Central memory CD8-positive, alpha-beta T cell (primary cell): Measurements from ENCODE around the gene KDM1A.
A peak's percentile ranks its signal among the peaks of the same experiment; 100 is the strongest.

ENCODE experiments used
- ATAC-seq: fragments of 150-1000 bp; cut with Tn5 transposase; replicated peaks from 2 replicates; pipeline ENCODE4 v1.10.0; 2022; ENCODE audit warnings: mild to moderate bottlenecking, moderate FRiP score, moderate number of reproducible peaks; ENCODE audit not compliant: poor library complexity, severe bottlenecking; ENCODE audit errors: extremely low read depth
- DNase-seq, 2 donors: peaks; one replicate each; pipeline ENCODE4 v3.0.0; 2021; ENCODE audit warnings: low spot score in 2 of 2
- H3K27ac Mint-ChIP-seq: one replicate; pipeline ENCODE4 v1.8.0; 2022; ENCODE audit warnings: low read depth, mild to moderate bottlenecking, moderate library complexity, mixed read lengths
- H3K27me3 Mint-ChIP-seq: one replicate; pipeline ENCODE4 v1.8.0; 2022; ENCODE audit warnings: mixed read lengths
- H3K36me3 Mint-ChIP-seq: one replicate; pipeline ENCODE4 v1.8.0; 2022; ENCODE audit warnings: mild to moderate bottlenecking, moderate library complexity, mixed read lengths; ENCODE audit not compliant: insufficient read depth
- H3K4me1 Mint-ChIP-seq: one replicate; pipeline ENCODE4 v1.8.0; 2022; ENCODE audit warnings: mixed read lengths
- H3K4me3 Mint-ChIP-seq: one replicate; pipeline ENCODE4 v1.8.0; 2022; ENCODE audit warnings: mild to moderate bottlenecking, moderate library complexity, mixed read lengths
- H3K9me3 Mint-ChIP-seq: one replicate; pipeline ENCODE4 v1.8.0; 2022; ENCODE audit warnings: mixed read lengths

KDM1A gene

GRCh38 chr1:23085696-23086095, 66.4 kb downstream of the KDM1A start:
- Mint-ChIP-seq H3K9me3 (no peaks in the 10 kb centered on the region), H3K4me3 (no peak overlapping the region), H3K4me1 (no peaks in the 10 kb centered on the region), H3K27ac (no peak overlapping the region), H3K27me3 (no peaks in the 10 kb centered on the region), H3K36me3 (peaks cover 39% of the 10 kb centered on the region)
- no peak for DNase-seq
- ATAC-seq, result no peak

- Mint-ChIP-seq H3K4me3 (no peak overlapping the region), H3K4me1 (no peaks in the 10 kb centered on the region), H3K36me3 (peaks cover 24% of the 10 kb centered on the region), H3K27me3 (no peaks in the 10 kb centered on the region), H3K27ac (peak overlapping the region; percentile 38), H3K9me3 (no peaks in the 10 kb centered on the region)
- ATAC-seq (no peak), DNase-seq (no peak)
Measured at GRCh38 chr1:23088027-23088426, 68.8 kb downstream of the KDM1A start.

GRCh38 chr1:23090056-23090455, 70.8 kb downstream of the KDM1A start:
- Mint-ChIP-seq H3K4me1 (no peaks in the 10 kb centered on the region), H3K27me3 (no peaks in the 10 kb centered on the region), H3K27ac (no peak overlapping the region), H3K9me3 (no peaks in the 10 kb centered on the region), H3K4me3 (no peak overlapping the region), H3K36me3 (peaks cover 25% of the 10 kb centered on the region)
- ATAC-seq, result no peak
- DNase-seq, result no peak

GRCh38 chr1:23091545-23091944, 72.3 kb downstream of the KDM1A start:
- Mint-ChIP-seq H3K27me3 (no peaks in the 10 kb centered on the region), H3K4me3 (no peak overlapping the region), H3K27ac (no peak overlapping the region), H3K9me3 (no peaks in the 10 kb centered on the region), H3K36me3 (peaks cover 19% of the 10 kb centered on the region), H3K4me1 (no peaks in the 10 kb centered on the region)
- DNase-seq (no peak), ATAC-seq (no peak)

- Mint-ChIP-seq H3K36me3 (peaks cover 18% of the 10 kb centered on the region), H3K27me3 (no peaks in the 10 kb centered on the region), H3K4me3 (no peak overlapping the region), H3K4me1 (no peaks in the 10 kb centered on the region), H3K9me3 (no peaks in the 10 kb centered on the region), H3K27ac (no peak overlapping the region)
- DNase-seq (no peak), ATAC-seq (no peak)
Measured at GRCh38 chr1:23092447-23092846, 73.2 kb downstream of the KDM1A start.

GRCh38 chr1:23097316-23097715, 78.0 kb downstream of the KDM1A start:
- Mint-ChIP-seq H3K36me3 (peaks cover 12% of the 10 kb centered on the region), H3K27ac (no peak overlapping the region), H3K27me3 (no peaks in the 10 kb centered on the region), H3K9me3 (no peaks in the 10 kb centered on the region), H3K4me1 (peaks cover 32% of the 10 kb centered on the region), H3K4me3 (no peak overlapping the region)
- DNase-seq (no peak), ATAC-seq (no peak)

GRCh38 chr1:23098463-23099170, 79.3 kb downstream of the KDM1A start:
- ATAC-seq (no peak), DNase-seq (peak; percentile 55 to 60)
- H3K27me3 Mint-ChIP-seq, result no peaks in the 10 kb centered on the region
- H3K36me3 Mint-ChIP-seq, result peaks cover 10% of the 10 kb centered on the region
- peak overlapping the region; percentile 39 for H3K4me3 Mint-ChIP-seq
- peaks cover 44% of the 10 kb centered on the region for H3K4me1 Mint-ChIP-seq
- peak overlapping the region; percentile 46 for H3K27ac Mint-ChIP-seq
- H3K9me3 Mint-ChIP-seq, result no peaks in the 10 kb centered on the region

GRCh38 chr1:23099171-23099536, 79.9 kb downstream of the KDM1A start:
- Mint-ChIP-seq H3K27me3 (no peaks in the 10 kb centered on the region), H3K4me3 (peak overlapping the region; percentile 39), H3K4me1 (peaks cover 45% of the 10 kb centered on the region), H3K9me3 (no peaks in the 10 kb centered on the region), H3K36me3 (peaks cover 6% of the 10 kb centered on the region), H3K27ac (peak overlapping the region; percentile 46)
- ATAC-seq (no peak), DNase-seq (no peak)

GRCh38 chr1:23100074-23100748, 80.9 kb downstream of the KDM1A start:
- peak overlapping the region; percentile 28 for H3K4me3 Mint-ChIP-seq
- H3K4me1 Mint-ChIP-seq, result peaks cover 50% of the 10 kb centered on the region
- ATAC-seq (peak; percentile 69), DNase-seq (peak in 1 of 2 donors; percentile 43)
- peaks cover 5% of the 10 kb centered on the region for H3K36me3 Mint-ChIP-seq
- peak overlapping the region; percentile 27 for H3K27ac Mint-ChIP-seq
- H3K27me3 Mint-ChIP-seq, result no peaks in the 10 kb centered on the region
- no peaks in the 10 kb centered on the region for H3K9me3 Mint-ChIP-seq

- H3K27me3 Mint-ChIP-seq, result no peaks in the 10 kb centered on the region
- H3K36me3 Mint-ChIP-seq, result peaks cover 7% of the 10 kb centered on the region
- H3K4me1 Mint-ChIP-seq, result peaks cover 50% of the 10 kb centered on the region
- H3K27ac Mint-ChIP-seq, result no peak overlapping the region
- DNase-seq (no peak), ATAC-seq (no peak)
- no peaks in the 10 kb centered on the region for H3K9me3 Mint-ChIP-seq
- no peak overlapping the region for H3K4me3 Mint-ChIP-seq
Measured at GRCh38 chr1:23101101-23101827, 82.0 kb downstream of the KDM1A start.

- Mint-ChIP-seq H3K27ac (peak overlapping the region; percentile 95), H3K4me3 (no peak overlapping the region), H3K27me3 (no peaks in the 10 kb centered on the region), H3K9me3 (no peaks in the 10 kb centered on the region), H3K4me1 (peaks cover 54% of the 10 kb centered on the region), H3K36me3 (peaks cover 9% of the 10 kb centered on the region)
- no peak for ATAC-seq
- no peak for DNase-seq
Measured at GRCh38 chr1:23101887-23102286, 82.6 kb downstream of the KDM1A start.

- Mint-ChIP-seq H3K27ac (peak overlapping the region; percentile 95), H3K4me3 (no peak overlapping the region), H3K9me3 (no peaks in the 10 kb centered on the region), H3K27me3 (no peaks in the 10 kb centered on the region), H3K36me3 (peaks cover 9% of the 10 kb centered on the region), H3K4me1 (peaks cover 56% of the 10 kb centered on the region)
- DNase-seq (no peak), ATAC-seq (no peak)
Measured at GRCh38 chr1:23102289-23102688, 83.0 kb downstream of the KDM1A start.
